ENCODE measurements around the gene E2F6.

The E2F6 gene

GRCh38 chr2:11477994-11478393, 12.0 kb upstream of the E2F6 start:
- H3K27ac ChIP-seq, result no peak overlapping the region
- TF ChIP-seq FOXP2 (optimal IDR thresholded peaks at IDR 0.05; ENCODE audit: control extremely low read depth, extremely low read length, insufficient read depth) (no peak), EZH2 (IDR thresholded peaks at IDR 0.05) (no peak)
- H3K9ac ChIP-seq (ENCODE audit: insufficient read length), result no peak overlapping the region
- no peak overlapping the region for H3K4me3 ChIP-seq
- no peaks in the 10 kb centered on the region for H3K9me3 ChIP-seq (ENCODE audit: low read depth, low read length)
- H3K36me3 ChIP-seq (ENCODE audit: insufficient read depth, low read length), result no peaks in the 10 kb centered on the region
- DNase-seq (ENCODE audit: low read depth, low spot score), result no peak

- Histone ChIP-seq H3K4me3 (no peak overlapping the region), H3K36me3 (ENCODE audit: insufficient read depth, low read length) (no peaks in the 10 kb centered on the region), H3K27ac (no peak overlapping the region), H3K9ac (ENCODE audit: insufficient read length) (no peak overlapping the region), H3K9me3 (ENCODE audit: low read depth, low read length) (no peaks in the 10 kb centered on the region)
- no peak for TF ChIP-seq EZH2 (IDR thresholded peaks at IDR 0.05)
- TF ChIP-seq POLR2AphosphoS5 (IDR thresholded peaks at IDR 0.05; ENCODE audit: borderline replicate concordance, low read depth, low read length), result no peak
- TF ChIP-seq FOXP2 (optimal IDR thresholded peaks at IDR 0.05; ENCODE audit: control extremely low read depth, extremely low read length, insufficient read depth), result no peak
- no peak for DNase-seq (ENCODE audit: low read depth, low spot score)
Measured at GRCh38 chr2:11473659-11474433, 7.9 kb upstream of the E2F6 start.

GRCh38 chr2:11467749-11468148, 1.8 kb upstream of the E2F6 start:
- no peaks in the 10 kb centered on the region for H3K9me3 ChIP-seq (ENCODE audit: low read depth, low read length)
- no peak for DNase-seq (ENCODE audit: low read depth, low spot score)
- no peak for TF ChIP-seq FOXP2 (optimal IDR thresholded peaks at IDR 0.05; ENCODE audit: control extremely low read depth, extremely low read length, insufficient read depth)
- no peak for TF ChIP-seq EZH2 (IDR thresholded peaks at IDR 0.05)
- no peak for TF ChIP-seq POLR2AphosphoS5 (IDR thresholded peaks at IDR 0.05; ENCODE audit: borderline replicate concordance, low read depth, low read length)
- H3K9ac ChIP-seq (ENCODE audit: insufficient read length), result no peak overlapping the region
- H3K36me3 ChIP-seq (ENCODE audit: insufficient read depth, low read length), result peaks cover 20% of the 10 kb centered on the region
- no peak overlapping the region for H3K27ac ChIP-seq
- no peak overlapping the region for H3K4me3 ChIP-seq

GRCh38 chr2:11467129-11467649, 1.2 kb upstream of the E2F6 start:
- H3K9me3 ChIP-seq (ENCODE audit: low read depth, low read length), result no peaks in the 10 kb centered on the region
- H3K9ac ChIP-seq (ENCODE audit: insufficient read length), result no peak overlapping the region
- no peak overlapping the region for H3K27ac ChIP-seq
- H3K4me3 ChIP-seq, result peak overlapping the region; percentile 84; the same call in 1 of the 2 replicates
- no peak for TF ChIP-seq EZH2 (IDR thresholded peaks at IDR 0.05)
- TF ChIP-seq FOXP2 (optimal IDR thresholded peaks at IDR 0.05; ENCODE audit: control extremely low read depth, extremely low read length, insufficient read depth), result no peak
- TF ChIP-seq POLR2AphosphoS5 (IDR thresholded peaks at IDR 0.05; ENCODE audit: borderline replicate concordance, low read depth, low read length), result no peak
- no peak for DNase-seq (ENCODE audit: low read depth, low spot score)
- peaks cover 25% of the 10 kb centered on the region for H3K36me3 ChIP-seq (ENCODE audit: insufficient read depth, low read length)

GRCh38 chr2:11466307-11467128, 557 bp upstream of the E2F6 start:
- DNase-seq (ENCODE audit: low read depth, low spot score), result no peak
- Histone ChIP-seq H3K9ac (ENCODE audit: insufficient read length) (peak overlapping the region; percentile 64), H3K36me3 (ENCODE audit: insufficient read depth, low read length) (peaks cover 32% of the 10 kb centered on the region), H3K9me3 (ENCODE audit: low read depth, low read length) (no peaks in the 10 kb centered on the region), H3K27ac (peak overlapping the region; percentile 49; the same call in 1 of the 2 replicates), H3K4me3 (peak overlapping the region; percentile 84)
- TF ChIP-seq FOXP2 (optimal IDR thresholded peaks at IDR 0.05; ENCODE audit: control extremely low read depth, extremely low read length, insufficient read depth) (no peak), POLR2AphosphoS5 (IDR thresholded peaks at IDR 0.05; ENCODE audit: borderline replicate concordance, low read depth, low read length) (no peak), EZH2 (IDR thresholded peaks at IDR 0.05) (no peak)

- DNase-seq (ENCODE audit: low read depth, low spot score), result no peak
- H3K4me3 ChIP-seq, result peak overlapping the region; percentile 84
- H3K9ac ChIP-seq (ENCODE audit: insufficient read length), result peak overlapping the region; percentile 66
- H3K36me3 ChIP-seq (ENCODE audit: insufficient read depth, low read length), result peaks cover 39% of the 10 kb centered on the region
- H3K9me3 ChIP-seq (ENCODE audit: low read depth, low read length), result no peaks in the 10 kb centered on the region
- TF ChIP-seq FOXP2 (optimal IDR thresholded peaks at IDR 0.05; ENCODE audit: control extremely low read depth, extremely low read length, insufficient read depth) (no peak), POLR2AphosphoS5 (IDR thresholded peaks at IDR 0.05; ENCODE audit: borderline replicate concordance, low read depth, low read length) (no peak), EZH2 (IDR thresholded peaks at IDR 0.05) (no peak)
- peak overlapping the region; percentile 69; the same call in 1 of the 2 replicates for H3K27ac ChIP-seq
Measured at GRCh38 chr2:11465110-11465484, 864 bp downstream of the E2F6 start.

- TF ChIP-seq POLR2AphosphoS5 (IDR thresholded peaks at IDR 0.05; ENCODE audit: borderline replicate concordance, low read depth, low read length) (no peak), FOXP2 (optimal IDR thresholded peaks at IDR 0.05; ENCODE audit: control extremely low read depth, extremely low read length, insufficient read depth) (no peak), EZH2 (IDR thresholded peaks at IDR 0.05) (no peak)
- no peak overlapping the region for H3K27ac ChIP-seq
- no peak overlapping the region for H3K9ac ChIP-seq (ENCODE audit: insufficient read length)
- H3K4me3 ChIP-seq, result no peak overlapping the region
- DNase-seq (ENCODE audit: low read depth, low spot score), result no peak
- peaks cover 85% of the 10 kb centered on the region for H3K36me3 ChIP-seq (ENCODE audit: insufficient read depth, low read length)
- H3K9me3 ChIP-seq (ENCODE audit: low read depth, low read length), result no peaks in the 10 kb centered on the region
Measured at GRCh38 chr2:11459816-11460215, 6.1 kb downstream of the E2F6 start.

GRCh38 chr2:11458753-11459152, 7.2 kb downstream of the E2F6 start:
- H3K4me3 ChIP-seq, result no peak overlapping the region
- H3K9me3 ChIP-seq (ENCODE audit: low read depth, low read length), result no peaks in the 10 kb centered on the region
- peaks cover 86% of the 10 kb centered on the region for H3K36me3 ChIP-seq (ENCODE audit: insufficient read depth, low read length)

More at GRCh38 chr2:11458753-11459152, 7.2 kb downstream of the E2F6 start:
- TF ChIP-seq EZH2 (IDR thresholded peaks at IDR 0.05) (no peak), FOXP2 (optimal IDR thresholded peaks at IDR 0.05; ENCODE audit: control extremely low read depth, extremely low read length, insufficient read depth) (no peak), POLR2AphosphoS5 (IDR thresholded peaks at IDR 0.05; ENCODE audit: borderline replicate concordance, low read depth, low read length) (no peak)
- H3K27ac ChIP-seq, result no peak overlapping the region
- H3K9ac ChIP-seq (ENCODE audit: insufficient read length), result no peak overlapping the region
- DNase-seq (ENCODE audit: low read depth, low spot score), result no peak
